Peyer's patch (tissue), 4 donors: ENCODE data around the gene FOXS1. TPM values are rescaled to one million over a fixed set of nuclear protein-coding genes. Genes with fewer than 3 reads are reported as not detected.
"Not testable (repeated sequence)": the region's sequence is repeated elsewhere in the genome, so short reads cannot be mapped to it uniquely, and the experiment has no call there.

Experiments
- DNase-seq, 3 donors: peaks; one replicate each; pipeline ENCODE4 v3.0.0-alpha.2; 2017 to 2019
- H3K27ac ChIP-seq, 4 donors: fragments of 200-600 bp; sonication (generic); one replicate each; pipeline ENCODE4 v1.5.1; 2016 to 2019
- H3K27me3 ChIP-seq, 2 donors: fragments of 200-600 bp; sonication (generic); one replicate each; pipeline ENCODE4 v1.5.1; 2019
- H3K36me3 ChIP-seq, 3 donors: fragments of 200-600 bp; sonication (generic); one replicate each; pipeline ENCODE4 v1.5.1; 2016 to 2019
- H3K4me1 ChIP-seq, 4 donors: fragments of 200-600 bp; sonication (generic); one replicate each; pipeline ENCODE4 v1.5.1; 2016 to 2019
- H3K4me3 ChIP-seq, 4 donors: fragments of 200-600 bp; sonication (generic); 1 replicate in 3 of 4; 2 replicates in 1 of 4; pipeline ENCODE4 v1.5.1; 2016 to 2019; ENCODE audit warnings: mild to moderate bottlenecking in 1 of 4
- H3K9me3 ChIP-seq, 4 donors: fragments of 200-600 bp; sonication (generic); one replicate each; pipeline ENCODE4 v1.5.1; 2016 to 2019; ENCODE audit warnings: mild to moderate bottlenecking in 1 of 4
- POLR2A ChIP-seq, 2 donors: fragments of 450-650 bp; IDR thresholded peaks; one replicate each; pipeline ENCODE4 v1.5.1; 2017; ENCODE audit warnings: antibody characterized with exemption in 2 of 2, mild to moderate bottlenecking in 2 of 2, moderate library complexity in 2 of 2
- total RNA-seq, 4 donors: library from RNA; depleted of rRNA; stranded (reverse); fragments of >200 nt; gene quantifications; one replicate each; pipeline ENCODE4 v1.1.0, GENCODE V29; 2016
- TF ChIP-seq, protein P1 (sequence below), 6 experiments: fragments of 450-650 bp in 4 of 6; fragments of 200-600 bp in 2 of 6; sonication (generic) in 1 of 6; IDR thresholded peaks; one replicate each; pipeline ENCODE4 v1.5.1; 2017 to 2019; ENCODE audit warnings: antibody characterized with exemption in 6 of 6, mild to moderate bottlenecking in 3 of 6, moderate library complexity in 1 of 6

Gene FOXS1
- total RNA-seq, 4 donors from 2014 or later: not detected

DNA sequence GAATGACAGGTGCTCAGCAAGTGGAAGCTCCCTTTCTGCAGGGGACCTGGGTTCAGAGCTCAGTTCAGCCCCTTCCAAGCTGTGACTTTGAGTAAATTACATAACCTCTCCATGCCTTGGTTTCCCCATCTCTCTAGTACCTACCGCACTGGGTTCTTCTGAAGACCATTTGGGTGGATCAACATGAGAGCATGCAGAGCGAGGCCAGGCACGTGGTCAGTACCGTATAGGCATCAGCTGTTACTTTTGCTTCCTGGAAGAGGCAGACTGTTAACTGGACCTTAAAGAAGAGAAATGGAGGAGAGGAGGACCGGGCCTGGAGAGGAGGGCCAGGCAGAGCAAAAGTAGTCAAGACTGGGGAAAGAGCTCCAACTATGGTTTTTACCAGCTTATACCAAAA, 27.9 kb downstream of the FOXS1 start:
- Histone ChIP-seq H3K9me3 (no peaks in the 10 kb centered on the region), H3K27ac (no peak overlapping the region), H3K4me3 (no peak overlapping the region), H3K27me3 (no peaks in the 10 kb centered on the region), H3K4me1 (peaks cover 0 to 3% (median under 1%) of the 10 kb centered on the region in 4 donors), H3K36me3 (no peaks in the 10 kb centered on the region)
- DNase-seq: no peak
- TF ChIP-seq, protein P1, sequence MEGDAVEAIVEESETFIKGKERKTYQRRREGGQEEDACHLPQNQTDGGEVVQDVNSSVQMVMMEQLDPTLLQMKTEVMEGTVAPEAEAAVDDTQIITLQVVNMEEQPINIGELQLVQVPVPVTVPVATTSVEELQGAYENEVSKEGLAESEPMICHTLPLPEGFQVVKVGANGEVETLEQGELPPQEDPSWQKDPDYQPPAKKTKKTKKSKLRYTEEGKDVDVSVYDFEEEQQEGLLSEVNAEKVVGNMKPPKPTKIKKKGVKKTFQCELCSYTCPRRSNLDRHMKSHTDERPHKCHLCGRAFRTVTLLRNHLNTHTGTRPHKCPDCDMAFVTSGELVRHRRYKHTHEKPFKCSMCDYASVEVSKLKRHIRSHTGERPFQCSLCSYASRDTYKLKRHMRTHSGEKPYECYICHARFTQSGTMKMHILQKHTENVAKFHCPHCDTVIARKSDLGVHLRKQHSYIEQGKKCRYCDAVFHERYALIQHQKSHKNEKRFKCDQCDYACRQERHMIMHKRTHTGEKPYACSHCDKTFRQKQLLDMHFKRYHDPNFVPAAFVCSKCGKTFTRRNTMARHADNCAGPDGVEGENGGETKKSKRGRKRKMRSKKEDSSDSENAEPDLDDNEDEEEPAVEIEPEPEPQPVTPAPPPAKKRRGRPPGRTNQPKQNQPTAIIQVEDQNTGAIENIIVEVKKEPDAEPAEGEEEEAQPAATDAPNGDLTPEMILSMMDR (IDR thresholded peaks at IDR 0.05): no peak
- no peak for TF ChIP-seq POLR2A (IDR thresholded peaks at IDR 0.05)

DNA sequence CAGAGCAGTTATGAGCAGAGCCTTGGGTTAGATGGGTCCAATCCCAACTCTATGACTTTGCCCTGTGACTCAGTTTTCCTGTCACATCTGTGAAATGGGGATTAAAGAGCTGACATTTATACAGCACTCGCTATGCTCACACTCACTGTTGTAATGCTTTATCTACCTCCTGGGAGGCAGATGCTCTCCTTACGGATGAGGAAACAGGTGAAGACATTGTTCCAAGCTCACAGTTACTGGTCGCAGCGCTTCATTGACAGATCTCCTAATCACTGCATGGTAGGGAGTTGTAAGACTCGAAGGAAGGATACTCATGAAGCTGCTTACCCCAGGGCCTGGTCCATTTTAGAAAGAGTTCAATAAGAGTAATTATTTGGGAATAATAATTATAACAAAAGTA, 29.2 kb downstream of the FOXS1 start:
- H3K9me3 ChIP-seq: no peaks in the 10 kb centered on the region
- no peaks in the 10 kb centered on the region for H3K36me3 ChIP-seq
- H3K4me1 ChIP-seq: no peaks in the 10 kb centered on the region
- no peak overlapping the region for H3K4me3 ChIP-seq
- H3K27ac ChIP-seq: no peak overlapping the region
- no peak for DNase-seq
- TF ChIP-seq POLR2A (IDR thresholded peaks at IDR 0.05): no peak
- TF ChIP-seq, protein P1 (IDR thresholded peaks at IDR 0.05): no peak
- no peaks in the 10 kb centered on the region for H3K27me3 ChIP-seq

- no peak for DNase-seq
- H3K4me3 ChIP-seq: no peak overlapping the region
- H3K27me3 ChIP-seq: no peaks in the 10 kb centered on the region
- H3K36me3 ChIP-seq: no peaks in the 10 kb centered on the region
- no peak overlapping the region for H3K27ac ChIP-seq
- no peaks in the 10 kb centered on the region for H3K9me3 ChIP-seq
- no peak for TF ChIP-seq POLR2A (IDR thresholded peaks at IDR 0.05)
- TF ChIP-seq, protein P1 (IDR thresholded peaks at IDR 0.05): no peak
- H3K4me1 ChIP-seq: no peaks in the 10 kb centered on the region
These were observed 29.8 kb downstream of the FOXS1 start for GRCh38 chr20:31815408-31816188.

DNA sequence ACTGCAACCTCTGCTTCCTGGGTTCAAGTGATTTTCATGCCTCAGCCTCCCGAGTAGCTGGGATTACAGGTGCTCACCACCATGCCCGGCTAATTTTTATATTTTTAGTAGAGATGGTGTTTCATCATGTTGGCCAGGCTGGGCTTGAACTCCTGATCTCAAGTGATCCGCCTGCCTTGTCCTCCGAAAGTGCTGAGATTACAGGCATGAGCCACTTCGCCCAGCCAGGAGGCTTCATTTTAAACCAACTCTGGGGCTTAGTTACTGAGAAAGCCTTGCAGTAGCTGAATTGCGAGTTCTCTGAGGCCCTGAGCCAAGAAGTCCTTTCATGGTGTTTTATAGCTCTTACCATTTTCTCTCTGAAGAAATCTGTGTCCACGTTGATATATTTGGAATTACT, 31.3 kb downstream of the FOXS1 start:
- not testable (repeated sequence) for H3K27me3 ChIP-seq, H3K27ac ChIP-seq, H3K4me1 ChIP-seq, H3K9me3 ChIP-seq, H3K36me3 ChIP-seq, DNase-seq, H3K4me3 ChIP-seq

GRCh38 chr20:31813611-31814010, 31.8 kb downstream of the FOXS1 start:
- H3K36me3 ChIP-seq: no peaks in the 10 kb centered on the region
- no peak for DNase-seq
- TF ChIP-seq POLR2A (IDR thresholded peaks at IDR 0.05): no peak
- TF ChIP-seq, protein P1 (IDR thresholded peaks at IDR 0.05): no peak

DNA sequence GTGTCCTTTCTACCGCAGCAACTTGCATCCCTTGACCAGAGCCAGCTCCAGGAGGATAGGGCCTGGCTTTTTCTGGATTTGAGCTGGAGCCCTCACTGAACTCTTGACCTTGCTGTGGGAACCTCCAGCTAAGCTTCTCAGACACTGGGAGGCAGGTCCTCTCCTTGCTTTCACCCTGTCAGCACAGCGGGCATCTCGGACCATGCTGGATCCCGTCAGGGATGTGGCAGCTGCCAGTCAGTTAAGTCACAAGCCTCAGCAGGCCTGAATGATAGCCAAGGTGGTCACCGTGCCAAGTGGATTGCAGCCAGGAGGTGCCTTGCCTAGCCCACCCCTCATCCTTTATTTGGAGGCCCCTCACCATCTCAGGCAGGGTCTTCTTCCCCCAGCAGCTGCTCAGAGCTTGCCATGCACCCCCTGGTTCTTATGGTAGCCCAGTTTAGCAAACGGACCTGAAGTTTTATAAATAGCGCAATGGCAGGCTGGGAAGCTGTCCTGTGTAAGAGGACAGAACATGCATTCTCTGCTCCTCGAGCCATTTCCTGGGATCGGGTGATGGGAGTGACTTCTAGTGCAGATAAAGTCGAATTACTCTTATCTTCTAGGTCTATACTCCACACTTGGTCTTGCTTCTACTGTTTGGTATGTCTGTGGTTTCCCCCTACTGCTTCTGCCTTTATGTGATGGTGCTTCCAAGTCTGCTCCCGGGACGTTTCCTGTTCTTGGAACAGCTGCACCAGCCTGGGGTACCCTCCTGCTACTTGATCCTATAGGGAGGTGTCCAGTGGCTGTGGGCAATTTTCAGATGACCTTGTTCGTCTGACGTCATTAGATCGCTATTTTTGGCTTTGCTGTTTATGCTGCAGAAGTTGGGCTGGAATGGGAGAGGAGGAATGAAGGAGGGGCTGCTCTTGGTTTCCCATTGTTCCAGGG, 33.3 kb downstream of the FOXS1 start:
- H3K4me1 ChIP-seq: no peaks in the 10 kb centered on the region
- TF ChIP-seq, protein P1 (IDR thresholded peaks at IDR 0.05): no peak
- no peak for TF ChIP-seq POLR2A (IDR thresholded peaks at IDR 0.05)
- H3K27ac ChIP-seq: no peak overlapping the region
- no peak for DNase-seq
- H3K27me3 ChIP-seq: no peaks in the 10 kb centered on the region
- no peaks in the 10 kb centered on the region for H3K9me3 ChIP-seq
- no peaks in the 10 kb centered on the region for H3K36me3 ChIP-seq
- H3K4me3 ChIP-seq: no peak overlapping the region

More at GRCh38 chr20:31813611-31814010, 31.8 kb downstream of the FOXS1 start:
- no peak overlapping the region for H3K27ac ChIP-seq
- no peak overlapping the region for H3K4me3 ChIP-seq
- no peaks in the 10 kb centered on the region for H3K27me3 ChIP-seq
- no peaks in the 10 kb centered on the region for H3K4me1 ChIP-seq
- no peaks in the 10 kb centered on the region for H3K9me3 ChIP-seq
